Chondrocyte (in vitro differentiated cells): ENCODE results near the gene KDM4C. TPM values are rescaled to one million over a fixed set of nuclear protein-coding genes. Genes with fewer than 3 reads are reported as not detected.

Source experiments
- DNase-seq: peaks from one replicate; pipeline ENCODE4 v3.0.0; 2021; ENCODE audit warnings: mixed read lengths, low spot score
- H3K27ac Mint-ChIP-seq: one replicate; pipeline ENCODE4 v1.8.0; 2021; ENCODE audit warnings: mild to moderate bottlenecking, moderate library complexity, mixed read lengths; ENCODE audit not compliant: unreplicated experiment
- H3K27me3 Mint-ChIP-seq: 2 replicates; pipeline ENCODE4 v1.8.0; 2021; ENCODE audit warnings: low read depth, mixed read lengths
- H3K36me3 Mint-ChIP-seq: 2 replicates; pipeline ENCODE4 v1.8.0; 2021; ENCODE audit warnings: low read depth, mixed read lengths
- H3K4me1 Mint-ChIP-seq: 2 replicates; pipeline ENCODE4 v1.8.0; 2021; ENCODE audit warnings: low read depth, mild to moderate bottlenecking, mixed read lengths
- H3K4me3 Mint-ChIP-seq: one replicate; pipeline ENCODE4 v1.8.0; 2021; ENCODE audit warnings: mild to moderate bottlenecking, moderate library complexity, mixed read lengths; ENCODE audit not compliant: unreplicated experiment
- H3K9me3 Mint-ChIP-seq: 2 replicates; pipeline ENCODE4 v1.8.0; 2021; ENCODE audit warnings: low read depth, mixed read lengths
- CTCF ChIP-seq: fragments of 200-600 bp; sonication (generic); IDR thresholded peaks from 2 replicates; pipeline ENCODE4 v1.5.0; 2021; ENCODE audit warnings: antibody characterized with exemption, mild to moderate bottlenecking, moderate library complexity
- total RNA-seq: library from RNA; stranded (reverse); gene quantifications from 3 replicates; pipeline ENCODE4 v1.2.1, GENCODE V29; 2021

KDM4C gene
- total RNA-seq, 1 donor from 2014 or later = 18.1 TPM

- Mint-ChIP-seq H3K4me3 (no peak overlapping the region), H3K27me3 (no peaks in the 10 kb centered on the region), H3K9me3 (no peaks in the 10 kb centered on the region), H3K36me3 (no peaks in the 10 kb centered on the region), H3K27ac (no peak overlapping the region), H3K4me1 (peaks cover 15% of the 10 kb centered on the region)
- DNase-seq = no peak
- no peak for TF ChIP-seq CTCF
Observed at GRCh38 chr9:6965566-6965965, 207.8 kb downstream of the KDM4C start.

- Mint-ChIP-seq H3K4me3 (no peak overlapping the region), H3K9me3 (no peaks in the 10 kb centered on the region), H3K36me3 (no peaks in the 10 kb centered on the region), H3K27me3 (no peaks in the 10 kb centered on the region), H3K27ac (peak overlapping the region; percentile 1), H3K4me1 (peaks cover 28% of the 10 kb centered on the region)
- no peak for TF ChIP-seq CTCF
- DNase-seq = no peak
Observed at GRCh38 chr9:6968271-6968670, 210.5 kb downstream of the KDM4C start.

- Mint-ChIP-seq H3K4me1 (peaks cover 33% of the 10 kb centered on the region), H3K27me3 (no peaks in the 10 kb centered on the region), H3K4me3 (no peak overlapping the region), H3K27ac (no peak overlapping the region), H3K9me3 (no peaks in the 10 kb centered on the region), H3K36me3 (no peaks in the 10 kb centered on the region)
- DNase-seq = no peak
- no peak for TF ChIP-seq CTCF
Observed at GRCh38 chr9:6969805-6970204, 212.0 kb downstream of the KDM4C start.

GRCh38 chr9:6973089-6973488 lies 215.3 kb downstream of the KDM4C start:
- no peak for DNase-seq
- Mint-ChIP-seq H3K4me3 (no peak overlapping the region), H3K4me1 (peaks cover 37% of the 10 kb centered on the region), H3K36me3 (no peaks in the 10 kb centered on the region), H3K27ac (no peak overlapping the region), H3K27me3 (no peaks in the 10 kb centered on the region), H3K9me3 (no peaks in the 10 kb centered on the region)
- TF ChIP-seq CTCF = no peak

- no peak overlapping the region for H3K4me3 Mint-ChIP-seq
- H3K27me3 Mint-ChIP-seq = no peaks in the 10 kb centered on the region
- TF ChIP-seq CTCF = no peak
- no peaks in the 10 kb centered on the region for H3K36me3 Mint-ChIP-seq
- H3K9me3 Mint-ChIP-seq = no peaks in the 10 kb centered on the region
- no peak for DNase-seq
- H3K27ac Mint-ChIP-seq = no peak overlapping the region
- H3K4me1 Mint-ChIP-seq = peaks cover 30% of the 10 kb centered on the region
Observed at GRCh38 chr9:6973762-6974161, 216.0 kb downstream of the KDM4C start.
